Forelimb muscle (tissue), 1 donor: ENCODE results near the gene ADORA1. TPM values are rescaled to one million over a fixed set of nuclear protein-coding genes. Genes with fewer than 3 reads are reported as not detected.

Experiments used
- DNase-seq: peaks from one replicate; pipeline ENCODE4 v3.0.0-alpha.2; 2013; ENCODE audit warnings: low read depth
- polyA plus RNA-seq: library from polyadenylated mRNA; unstranded; fragments of 120-200 nt; gene quantifications from one replicate; pipeline ENCODE4 v1.2.1, GENCODE V29; 2013; ENCODE audit not compliant: insufficient read length

Gene ADORA1
- polyA plus RNA-seq, 1 donor: 5.3 TPM

DNA sequence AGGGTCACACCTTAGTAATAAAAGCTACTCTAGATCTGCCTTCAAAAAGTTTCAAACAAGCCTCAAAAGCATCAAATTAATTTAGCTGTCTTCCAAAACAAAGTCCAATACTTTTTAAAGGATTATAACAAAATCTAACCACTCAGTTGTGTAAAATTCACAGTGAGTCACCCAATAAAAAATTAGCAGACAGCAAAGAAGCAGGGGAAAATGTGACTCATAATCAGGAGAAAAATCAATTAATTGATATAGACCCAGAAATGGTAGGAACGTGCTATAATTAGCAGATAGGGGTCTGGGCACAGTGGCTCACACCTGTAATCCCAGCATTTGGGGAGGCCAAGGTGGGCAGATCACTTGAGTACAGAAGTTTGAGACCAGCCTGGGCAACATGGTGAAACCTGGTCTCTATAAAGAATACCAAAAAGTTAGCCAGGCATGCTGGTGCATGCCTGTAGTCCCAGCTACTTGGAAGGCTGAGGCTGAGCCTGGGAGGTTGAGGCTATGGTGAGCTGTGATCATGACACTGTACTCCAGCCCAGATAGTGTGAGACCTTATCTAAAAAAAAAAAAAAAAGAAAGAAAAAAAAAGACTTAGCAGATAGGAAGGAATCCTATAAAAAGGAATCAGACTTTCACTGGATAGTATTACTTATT is 33.6 kb upstream of the ADORA1 start:
- DNase-seq: no peak

DNA sequence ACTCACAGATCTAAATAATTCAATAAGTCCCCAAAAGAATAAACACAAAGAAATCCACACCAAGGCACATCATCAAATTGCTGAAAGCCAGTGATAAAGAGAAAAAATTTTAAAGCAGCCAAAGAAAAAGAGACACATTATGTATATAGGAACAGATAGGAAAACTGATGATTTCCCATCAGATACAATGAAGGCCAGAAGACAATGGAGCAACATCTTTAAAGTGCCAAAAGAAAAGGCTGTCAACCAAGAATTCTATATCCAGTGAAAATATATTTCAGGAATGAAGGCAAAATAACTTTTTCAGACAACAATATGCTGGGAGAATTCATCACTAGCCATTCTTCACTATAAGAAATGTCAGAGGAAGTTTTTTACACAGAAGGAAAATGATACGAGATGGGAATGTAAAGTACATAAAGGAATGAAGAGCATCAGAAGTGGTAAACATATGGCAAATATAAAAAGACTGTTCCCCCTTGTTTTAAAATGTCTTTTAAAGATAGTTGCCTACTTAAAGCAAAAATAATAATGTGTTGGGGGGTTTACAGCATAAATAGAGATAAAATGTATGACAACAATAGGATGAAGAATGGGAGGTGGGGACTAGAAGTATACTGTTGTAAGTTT is 32.4 kb upstream of the ADORA1 start:
- no peak for DNase-seq

DNA sequence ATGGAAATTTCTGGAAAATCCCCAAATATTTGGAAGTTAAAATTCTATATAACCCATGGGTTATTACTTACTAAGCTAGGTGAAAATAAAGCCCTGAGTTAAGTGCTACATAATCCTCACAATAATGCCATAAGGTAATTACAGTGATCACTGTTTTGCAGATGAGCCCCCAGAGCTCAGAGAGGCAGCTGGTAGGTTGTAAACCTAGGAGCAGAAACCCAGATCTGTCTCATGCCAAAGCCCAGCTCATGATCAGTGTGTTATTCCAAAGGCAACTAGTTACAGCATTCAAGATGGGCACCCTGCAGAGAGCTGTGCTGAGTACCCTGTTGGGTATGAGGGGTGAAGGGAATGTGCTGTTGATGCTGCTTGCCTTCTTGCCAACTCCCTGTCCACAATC is 31.0 kb upstream of the ADORA1 start:
- DNase-seq: no peak

DNA sequence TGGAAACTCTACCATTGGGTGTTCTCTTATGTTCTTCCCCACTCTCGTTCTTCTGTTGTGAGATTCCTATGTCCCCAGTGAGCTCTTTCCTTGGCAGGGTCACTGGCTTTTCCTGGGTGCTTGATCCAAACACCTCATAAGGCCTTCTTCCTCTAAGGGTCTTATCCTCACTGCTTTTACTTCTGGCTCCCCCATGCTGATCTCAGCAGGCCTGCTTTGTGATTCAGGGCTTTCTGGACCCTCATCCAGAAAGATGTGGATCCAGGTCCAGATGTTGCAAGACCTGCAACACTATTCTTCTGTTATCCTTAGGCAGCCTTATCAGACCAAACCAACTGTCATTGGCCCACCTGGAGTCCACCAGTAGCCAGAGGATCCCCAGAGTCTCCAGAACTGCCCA is 30.5 kb upstream of the ADORA1 start:
- no peak for DNase-seq

DNA sequence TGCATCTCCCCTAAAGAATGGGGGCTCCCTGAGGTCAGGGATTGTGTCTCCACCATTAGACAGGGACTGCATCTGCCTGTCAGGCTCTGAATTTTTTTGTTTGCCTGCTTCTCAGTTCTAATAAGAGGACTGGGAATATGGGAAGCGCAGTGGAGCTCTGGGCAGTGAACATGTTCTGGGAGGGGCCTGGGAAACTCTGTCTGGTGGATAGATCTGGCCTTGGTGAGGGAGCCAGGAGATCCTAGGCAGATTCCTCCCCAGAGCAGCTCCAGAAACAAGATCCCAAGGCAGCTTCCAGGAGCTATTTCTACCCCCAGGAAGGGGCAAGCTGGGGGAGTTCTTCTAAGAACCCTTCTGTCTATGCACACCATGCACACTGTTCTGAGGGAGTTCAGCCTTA is 29.1 kb upstream of the ADORA1 start:
- no peak for DNase-seq

DNA sequence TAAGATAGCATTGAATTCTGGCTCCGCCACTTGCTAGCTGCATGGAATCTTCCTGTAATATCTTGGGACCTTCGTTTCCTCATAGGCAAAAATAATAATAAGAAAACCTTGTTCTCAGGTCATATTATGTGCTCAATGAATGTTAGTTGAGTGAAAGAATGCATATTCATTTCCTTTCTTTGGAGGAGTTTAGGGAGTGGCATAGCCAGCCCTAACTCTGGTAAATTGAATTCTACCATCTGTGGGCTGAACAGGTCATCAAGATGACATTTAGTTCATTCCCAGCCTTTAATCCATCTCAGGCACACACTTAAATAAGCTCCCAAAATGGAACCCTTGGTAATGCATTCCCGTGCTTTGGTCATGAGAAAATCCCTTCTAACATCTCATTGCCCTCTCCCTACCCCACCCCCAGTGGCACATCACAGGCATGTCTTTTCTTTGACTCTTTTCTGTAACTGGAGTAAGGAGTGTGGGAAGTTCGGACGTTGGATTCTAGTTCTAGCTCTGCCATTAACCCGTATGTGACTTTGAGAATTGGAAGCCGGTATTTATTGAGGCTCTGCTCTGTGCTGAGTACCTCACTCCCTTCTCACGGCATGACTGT is 28.5 kb upstream of the ADORA1 start:
- no peak for DNase-seq

DNA sequence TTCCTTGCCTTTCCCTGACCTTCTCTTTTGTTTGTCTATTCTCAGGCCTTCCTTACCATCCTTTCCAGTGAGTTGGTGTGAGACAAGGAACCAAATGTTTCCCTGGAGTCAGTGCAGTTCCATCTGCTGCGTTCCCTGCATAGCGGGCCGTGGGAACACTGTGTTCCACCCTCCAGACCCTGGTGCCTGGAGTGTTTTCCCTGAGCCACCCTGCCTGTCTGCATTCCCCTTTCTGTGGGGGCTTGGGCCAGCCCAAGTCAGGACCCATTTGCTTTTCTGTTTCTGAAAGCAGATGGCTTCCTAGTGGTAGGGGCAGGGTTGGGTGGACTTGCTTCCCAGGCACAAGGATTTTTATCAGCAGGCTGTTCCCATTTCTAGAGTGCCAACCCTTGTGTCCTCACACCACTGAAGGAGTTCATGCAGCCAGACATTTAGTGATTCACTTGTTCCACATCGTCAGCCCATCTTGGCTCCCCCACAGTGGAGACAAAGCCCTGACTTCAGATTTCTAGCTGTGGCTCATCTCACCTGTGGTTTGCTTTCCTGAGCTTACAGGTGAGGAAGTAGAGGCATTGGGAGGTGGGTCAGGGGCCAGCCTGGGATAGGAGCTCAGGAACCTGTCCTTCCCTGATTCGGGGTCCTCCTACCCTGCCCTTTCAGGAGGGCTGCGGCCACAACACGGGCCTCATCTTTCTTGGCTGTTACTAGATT is 27.6 kb upstream of the ADORA1 start:
- DNase-seq: no peak

DNA sequence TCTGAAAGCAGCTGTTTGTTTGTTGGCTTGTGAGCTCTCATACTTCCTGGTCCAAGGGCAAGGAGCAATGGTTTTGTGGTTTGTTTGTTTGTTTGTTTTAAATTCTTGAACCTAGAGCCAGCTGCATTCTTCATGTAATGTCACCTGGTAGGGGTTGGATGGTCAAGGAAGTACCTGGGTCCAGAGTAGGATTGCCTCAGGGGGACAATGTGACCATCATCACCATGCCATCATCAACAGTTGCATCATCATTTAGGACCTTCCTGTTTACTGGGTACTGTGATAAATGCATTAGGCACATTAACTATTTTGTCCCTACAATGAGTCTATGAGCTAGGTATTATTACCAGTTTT is 27.0 kb upstream of the ADORA1 start:
- DNase-seq: no peak

DNA sequence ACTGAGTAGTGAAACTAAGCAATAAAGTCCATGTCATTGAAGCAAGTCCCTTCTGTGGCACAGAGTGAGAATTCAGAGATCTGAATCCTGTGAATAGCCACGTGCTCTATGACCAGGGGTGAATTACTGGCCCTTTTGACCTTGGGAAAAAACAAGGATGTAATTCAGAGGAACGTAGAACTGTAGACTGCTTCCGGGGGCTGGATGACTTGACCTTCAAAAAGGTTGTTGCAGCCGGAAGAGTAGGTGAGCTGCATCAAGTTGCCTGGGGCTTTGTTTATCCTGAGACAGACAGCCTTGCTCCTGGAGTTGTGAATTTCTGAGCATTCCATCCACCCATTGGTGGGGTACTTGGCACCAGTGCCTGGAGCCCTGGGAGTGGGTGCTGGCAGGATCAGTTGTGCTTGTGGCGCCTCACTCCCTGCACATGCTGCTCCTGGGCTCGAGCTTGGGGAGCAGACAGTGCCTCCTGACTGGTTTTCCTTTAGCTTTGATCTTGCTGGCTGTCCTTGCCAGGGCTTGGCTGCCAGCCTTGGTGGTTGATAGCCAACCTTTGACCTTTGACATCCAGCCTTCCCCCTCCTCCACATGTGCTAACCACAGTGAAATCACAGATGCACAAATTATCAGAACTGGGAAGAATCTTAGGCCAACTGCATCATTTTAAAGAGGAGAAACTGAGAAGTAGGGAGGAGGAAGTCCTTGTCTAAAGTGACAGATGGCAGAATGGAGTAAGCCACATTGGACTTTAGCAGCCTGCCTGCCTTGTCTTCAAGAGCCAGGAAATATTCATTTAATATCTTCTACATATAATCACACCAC is 25.5 kb upstream of the ADORA1 start:
- no peak for DNase-seq

DNA sequence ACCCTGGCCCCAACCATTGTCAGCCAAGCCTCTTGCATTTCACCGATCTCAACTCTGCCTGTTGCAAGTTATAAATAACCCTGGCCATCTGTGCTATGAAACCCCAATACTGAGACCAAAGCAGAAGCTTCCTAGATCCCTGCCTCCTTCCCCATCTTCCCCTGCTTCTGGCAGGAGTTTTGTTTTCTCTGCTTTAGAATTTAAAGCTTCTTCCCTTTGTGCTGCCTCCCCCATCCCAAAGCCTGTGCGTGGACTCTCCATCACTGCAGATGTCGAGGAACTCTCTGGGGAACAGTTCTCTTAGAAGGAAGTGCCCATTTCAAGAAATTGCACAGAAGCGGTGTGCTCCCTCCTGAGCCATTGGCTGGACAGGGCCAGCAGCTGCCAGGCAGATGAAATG is 24.3 kb upstream of the ADORA1 start:
- no peak for DNase-seq

DNA sequence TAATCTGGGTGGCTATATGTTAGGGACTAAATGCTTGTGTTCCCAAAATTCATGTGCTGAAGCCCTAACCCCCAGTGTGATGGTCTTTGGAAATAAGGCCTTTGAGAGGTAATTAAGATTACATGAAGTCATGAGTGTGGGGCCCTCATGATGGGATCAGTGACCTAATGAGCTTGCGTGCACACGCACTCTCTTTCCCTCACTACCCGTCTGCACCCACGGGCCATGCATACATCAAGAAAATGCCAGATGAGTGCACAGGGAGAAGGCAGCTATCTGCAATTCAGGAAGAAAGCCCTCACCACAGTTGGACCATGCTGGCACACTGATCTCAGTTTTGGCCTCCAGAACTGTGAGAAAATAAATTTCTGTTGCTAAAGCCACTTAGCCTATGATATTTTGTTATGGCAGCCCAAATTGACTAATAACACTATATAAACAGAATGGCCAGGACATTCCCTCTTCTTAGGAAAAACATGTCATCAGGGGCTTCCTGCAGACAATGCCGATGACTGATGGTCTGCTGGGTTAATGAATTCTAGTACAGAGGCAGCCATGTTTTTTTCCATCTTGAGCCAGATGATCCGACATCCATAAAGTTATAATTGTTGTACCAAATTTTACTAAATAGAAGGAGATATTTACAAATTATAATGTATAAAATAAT is 23.6 kb upstream of the ADORA1 start:
- DNase-seq: no peak

DNA sequence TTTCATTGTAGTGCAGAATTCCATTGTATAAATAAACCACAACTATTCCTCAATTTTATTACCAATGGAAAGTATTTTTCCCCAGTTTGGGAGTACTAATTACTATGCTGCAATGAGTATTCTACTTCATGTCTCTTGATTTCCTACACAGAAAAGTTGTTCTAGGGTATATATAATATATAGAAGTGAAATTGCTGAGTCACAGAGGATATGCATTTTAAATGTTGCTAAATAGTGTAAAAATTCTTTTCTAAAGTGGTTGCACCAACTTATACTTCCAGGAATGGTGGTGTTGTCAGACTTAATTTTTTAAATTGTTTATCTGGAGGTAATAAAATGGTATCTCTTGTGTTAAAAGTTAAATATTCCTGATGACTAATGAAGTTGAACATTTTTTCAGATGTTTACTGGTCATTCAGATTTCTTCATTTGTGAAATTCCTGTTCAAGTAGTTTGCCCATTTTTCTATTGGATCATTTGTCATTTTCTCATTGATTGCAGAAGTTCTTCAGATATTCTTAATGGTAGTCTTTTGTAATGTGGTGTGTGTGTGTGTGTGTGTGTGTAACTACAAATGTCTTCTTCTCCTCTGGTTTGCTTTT is 22.6 kb upstream of the ADORA1 start:
- DNase-seq: no peak

DNA sequence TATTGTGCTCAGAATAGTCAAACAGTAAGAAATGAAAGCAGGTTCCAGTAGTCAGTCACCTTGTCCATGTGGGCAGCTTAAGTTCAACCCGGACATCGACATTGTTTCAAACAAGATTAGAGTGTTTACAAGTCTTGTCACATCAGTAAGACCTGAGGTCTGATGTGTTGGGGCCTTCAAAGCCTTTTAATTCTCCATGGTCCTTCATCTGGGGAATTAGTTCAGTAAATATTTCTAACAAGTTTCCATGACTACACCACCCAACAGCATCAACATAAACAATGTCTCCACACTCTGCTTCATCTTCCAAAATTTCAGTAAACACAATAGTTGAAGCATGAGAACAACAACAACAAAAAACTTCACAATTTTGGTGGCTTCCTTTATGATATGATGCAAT is 15.1 kb upstream of the ADORA1 start:
- no peak for DNase-seq

DNA sequence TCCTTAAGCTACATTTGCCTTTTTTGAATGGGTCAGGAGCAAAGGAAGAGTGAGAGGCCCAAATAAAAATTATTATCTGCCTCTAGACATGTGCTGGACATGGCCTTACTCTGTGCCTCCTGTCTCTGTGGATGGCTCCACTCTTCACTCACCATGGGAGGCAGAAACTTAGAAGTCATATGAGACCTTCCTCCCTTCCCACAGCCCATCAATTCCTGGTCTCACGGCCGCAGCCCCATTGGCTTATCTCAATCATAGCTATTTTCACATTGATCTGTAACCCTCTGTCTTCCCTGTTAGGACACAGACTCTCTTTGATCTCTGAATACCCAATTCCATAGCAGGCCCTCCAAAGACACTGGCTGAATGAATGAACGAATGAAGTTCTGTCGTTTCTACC is 14.2 kb upstream of the ADORA1 start:
- DNase-seq: no peak

DNA sequence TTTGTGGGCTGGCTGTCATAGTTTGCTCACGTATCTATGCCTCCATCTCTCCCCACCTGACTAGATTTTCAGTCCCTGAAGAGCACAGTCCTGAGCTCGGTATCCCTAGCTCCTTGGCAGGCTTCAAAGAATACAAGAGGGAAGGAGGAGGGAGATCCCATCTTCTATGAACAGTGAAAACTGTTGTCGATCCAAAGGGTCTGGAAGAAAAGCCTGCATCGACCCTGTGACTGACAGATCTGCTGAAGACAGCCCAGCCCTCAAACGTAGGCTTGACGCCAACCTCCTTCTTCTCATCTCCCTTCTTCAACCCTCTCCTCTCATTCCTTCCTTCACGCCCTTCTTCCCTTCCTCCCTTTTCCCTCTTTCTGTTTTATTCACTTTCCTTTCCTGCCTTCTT is 13.3 kb upstream of the ADORA1 start:
- DNase-seq: no peak

DNA sequence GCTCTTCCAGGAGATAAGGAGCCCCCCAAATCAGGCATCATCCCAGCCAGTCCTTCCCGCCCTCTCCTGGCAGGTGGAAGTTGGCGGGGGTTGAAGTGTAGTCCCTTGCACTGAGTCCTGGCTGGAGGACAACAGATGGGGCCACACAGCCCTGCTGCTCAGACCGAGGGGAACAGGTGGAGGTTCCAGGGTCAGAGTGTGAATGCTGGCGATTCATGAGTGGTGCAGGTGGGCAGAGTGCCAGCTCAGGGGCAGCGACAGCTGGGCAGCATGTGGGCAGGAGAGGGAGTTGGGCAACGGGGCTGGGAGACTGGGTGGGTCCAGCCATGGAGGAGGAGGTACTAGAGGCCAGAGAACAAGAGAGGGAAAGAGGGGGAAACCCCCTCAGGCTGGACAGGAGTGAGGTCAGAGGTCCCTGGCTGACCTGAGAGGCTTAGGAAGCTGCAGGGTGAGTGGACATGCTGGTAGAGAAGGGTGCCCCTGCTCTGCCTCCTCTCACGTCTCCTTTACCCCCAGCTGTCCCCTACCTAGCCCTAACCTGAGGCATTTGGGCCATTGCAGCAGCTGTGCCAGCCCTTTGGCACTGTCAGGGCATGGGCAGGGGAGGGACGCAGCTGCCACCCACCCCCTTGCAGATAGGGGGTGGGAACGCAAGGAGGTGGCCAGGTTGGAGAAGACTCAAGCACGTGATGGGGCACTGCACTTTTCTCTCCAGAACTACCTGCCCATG is 11.3 kb upstream of the ADORA1 start:
- no peak for DNase-seq

DNA sequence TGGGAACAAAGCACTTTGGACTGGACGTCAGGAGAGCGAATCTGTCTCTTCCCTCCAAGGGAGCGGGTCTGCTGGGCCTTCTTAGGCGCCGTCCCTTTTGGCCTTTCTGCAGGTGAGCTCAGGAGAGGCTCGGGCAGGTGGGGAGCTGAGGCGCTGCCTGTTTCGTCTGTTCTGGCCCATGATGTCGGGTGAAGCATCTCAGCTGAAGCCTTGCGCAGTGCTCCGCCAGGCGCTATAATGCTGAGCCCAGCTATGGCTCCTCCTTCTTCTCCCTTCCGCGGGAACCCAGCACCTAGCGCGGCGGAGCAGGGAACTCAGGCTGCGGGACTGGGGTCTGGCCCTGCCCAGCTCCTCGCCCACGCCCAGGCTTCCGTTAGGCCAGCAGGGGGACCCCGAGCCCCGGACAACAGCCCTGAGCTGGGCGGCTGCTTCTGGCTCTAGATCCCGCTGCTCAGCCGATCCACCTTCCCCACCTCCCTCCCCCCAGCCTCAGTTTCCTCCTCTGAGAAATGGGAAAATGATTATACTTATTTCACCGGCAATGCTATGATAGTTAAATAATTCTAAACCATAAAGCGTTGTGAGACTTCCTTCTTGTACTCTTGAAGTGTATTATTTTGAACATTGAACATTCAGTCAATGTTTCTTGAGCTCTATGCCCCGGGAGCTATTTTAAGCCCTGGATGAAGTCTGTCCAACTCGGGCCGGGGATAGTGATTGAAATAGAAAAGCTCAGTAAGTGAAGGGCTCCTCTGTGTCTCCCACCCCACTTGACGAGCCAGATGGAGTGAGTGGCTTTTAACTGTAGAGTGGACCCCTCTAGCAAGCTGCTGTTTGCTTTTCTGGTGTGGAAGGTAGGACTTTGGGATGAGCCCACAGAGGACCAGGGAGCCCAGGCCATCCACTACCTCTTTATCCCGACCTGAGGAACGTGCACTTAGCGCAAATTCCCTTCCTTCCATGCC is 9.6 kb upstream of the ADORA1 start:
- no peak for DNase-seq

DNA sequence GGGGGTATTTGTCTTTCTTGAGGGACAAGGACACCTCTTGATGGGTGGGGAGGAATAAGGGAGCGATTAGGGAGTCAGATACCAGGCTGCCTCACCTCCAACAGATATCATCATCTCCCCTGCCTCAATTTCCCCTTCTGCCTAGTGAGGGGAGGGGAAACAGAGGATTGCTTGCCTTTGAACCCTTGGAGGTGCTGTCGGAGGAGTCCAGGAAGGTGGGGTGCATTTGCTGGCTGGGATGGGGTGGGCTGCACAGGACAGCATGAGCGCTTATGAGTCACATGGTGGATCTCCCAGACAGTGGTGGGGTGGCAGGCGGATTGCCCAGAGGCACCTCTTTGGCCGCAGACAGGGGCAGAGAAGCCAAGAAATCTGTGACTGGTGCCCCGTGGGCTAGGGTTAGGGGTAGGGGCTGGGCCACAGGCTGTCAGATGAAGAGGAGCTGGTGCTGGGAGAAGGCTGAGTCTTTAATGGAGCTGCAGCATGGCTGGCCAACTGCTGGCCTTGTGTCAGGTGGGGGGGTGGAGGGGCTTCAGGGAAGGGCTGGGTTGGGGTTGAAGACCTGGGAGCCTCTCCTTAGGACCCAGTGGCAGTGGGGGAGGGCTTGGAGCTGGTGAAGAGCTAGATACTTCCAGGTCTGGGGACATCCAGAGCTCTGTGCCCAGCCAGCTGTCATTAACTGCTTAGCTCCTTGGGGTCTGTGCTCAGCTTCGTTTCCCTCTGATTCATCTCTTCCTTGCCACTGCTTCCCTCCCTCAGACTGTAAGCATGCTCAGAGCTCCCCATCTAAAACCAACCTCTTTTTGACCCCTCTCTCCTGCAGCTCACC is 7.0 kb upstream of the ADORA1 start:
- no peak for DNase-seq
